Mesenchymal stem cell (in vitro differentiated cells and primary cell): Measurements from ENCODE around the gene CACNA1I.

Experiments
- DNase-seq: peaks from one replicate; pipeline ENCODE4 v3.0.0-alpha.2; 2013
- H2AFZ ChIP-seq: one replicate; pipeline ENCODE4 v1.6.1; 2013; ENCODE audit warnings: low read depth, mild to moderate bottlenecking, control low read depth, inconsistent platforms, low read length, moderate library complexity
- H2AK5ac ChIP-seq: 2 replicates; pipeline ENCODE4 v1.6.1; 2013; ENCODE audit warnings: low read length, moderate library complexity, mild to moderate bottlenecking, inconsistent platforms; ENCODE audit not compliant: severe bottlenecking
- H2BK120ac ChIP-seq: one replicate; pipeline ENCODE4 v1.6.1; 2013; ENCODE audit warnings: low read depth, mild to moderate bottlenecking, inconsistent platforms, low read length, moderate library complexity
- H2BK12ac ChIP-seq, 2 experiments: one replicate each; pipeline ENCODE4 v1.6.1; 2013; ENCODE audit warnings: inconsistent platforms in 2 of 2, low read length in 2 of 2, mild to moderate bottlenecking in 2 of 2, moderate library complexity in 2 of 2, control low read depth in 1 of 2
- H2BK15ac ChIP-seq: one replicate; pipeline ENCODE4 v1.6.1; 2013; ENCODE audit warnings: mild to moderate bottlenecking, low read depth, inconsistent platforms; ENCODE audit not compliant: poor library complexity, severe bottlenecking
- H2BK5ac ChIP-seq: 2 replicates; pipeline ENCODE4 v1.6.1; 2013; ENCODE audit warnings: low read depth, mild to moderate bottlenecking, low read length, control low read depth, inconsistent platforms; ENCODE audit not compliant: poor library complexity, severe bottlenecking
- H3K14ac ChIP-seq, 2 experiments: one replicate each; pipeline ENCODE4 v1.6.1; 2013; ENCODE audit warnings: inconsistent platforms in 2 of 2, low read length in 2 of 2, control low read depth in 1 of 2, mild to moderate bottlenecking in 1 of 2, moderate library complexity in 1 of 2
- H3K18ac ChIP-seq, 2 experiments: one replicate each; pipeline ENCODE4 v1.6.1; 2013; ENCODE audit warnings: inconsistent platforms in 2 of 2, low read length in 2 of 2, control low read depth in 1 of 2, low read depth in 1 of 2, mild to moderate bottlenecking in 1 of 2
- H3K23ac ChIP-seq, 2 experiments: one replicate each; pipeline ENCODE4 v1.6.1; 2013; ENCODE audit warnings: inconsistent platforms in 2 of 2, low read length in 2 of 2, mild to moderate bottlenecking in 2 of 2, moderate library complexity in 2 of 2, control low read depth in 1 of 2
- H3K27ac ChIP-seq: 2 replicates; pipeline ENCODE4 v1.5.1; 2013; ENCODE audit warnings: mild to moderate bottlenecking, moderate library complexity, low read length, control low read depth, inconsistent platforms; ENCODE audit not compliant: poor library complexity, severe bottlenecking
- H3K27me3 ChIP-seq, 2 experiments: 2 replicates each; pipeline versions ENCODE4 v1.6.1 to v1.7.0; 2013; ENCODE audit warnings: low read length in 2 of 2, mild to moderate bottlenecking in 2 of 2, moderate library complexity in 2 of 2, control low read depth in 1 of 2, inconsistent platforms in 1 of 2; ENCODE audit not compliant: control insufficient read depth in 1 of 2, insufficient read depth in 1 of 2
- H3K36me3 ChIP-seq, 2 experiments: 2 replicates each; pipeline versions ENCODE4 v1.6.1 to v1.7.0; 2013; ENCODE audit warnings: low read length in 2 of 2, control low read depth in 1 of 2, inconsistent platforms in 1 of 2, low read depth in 1 of 2, mild to moderate bottlenecking in 1 of 2; ENCODE audit not compliant: insufficient read depth in 2 of 2, control insufficient read depth in 1 of 2
- H3K4ac ChIP-seq, 2 experiments: one replicate each; pipeline ENCODE4 v1.6.1; 2013; ENCODE audit warnings: inconsistent platforms in 2 of 2, low read length in 2 of 2, mild to moderate bottlenecking in 2 of 2, moderate library complexity in 2 of 2, control low read depth in 1 of 2, low read depth in 1 of 2
- H3K4me1 ChIP-seq: 2 replicates; pipeline ENCODE4 v1.6.1; 2013; ENCODE audit warnings: low read depth, low read length, control low read depth; ENCODE audit not compliant: control insufficient read depth, insufficient read depth
- H3K4me2 ChIP-seq: 2 replicates; pipeline ENCODE4 v1.6.1; 2013; ENCODE audit warnings: low read length, mild to moderate bottlenecking, inconsistent platforms; ENCODE audit not compliant: poor library complexity, severe bottlenecking
- H3K4me3 ChIP-seq, 2 experiments: 2 replicates each; pipeline versions ENCODE4 v1.5.1 to v1.7.0; 2013; ENCODE audit warnings: low read length in 2 of 2, mild to moderate bottlenecking in 2 of 2, control low read depth in 1 of 2, low read depth in 1 of 2; ENCODE audit not compliant: insufficient read depth in 1 of 2
- H3K79me1 ChIP-seq: replicated peaks from 2 replicates; pipeline ENCODE4 v1.6.1; 2013; ENCODE audit warnings: mild to moderate bottlenecking, control low read depth, low read length, inconsistent platforms; ENCODE audit not compliant: poor library complexity, severe bottlenecking
- H3K9ac ChIP-seq: 2 replicates; pipeline ENCODE4 v1.7.0; 2013; ENCODE audit warnings: mild to moderate bottlenecking, low read length, moderate library complexity
- H3K9me3 ChIP-seq: 2 replicates; pipeline ENCODE4 v1.7.0; 2013; ENCODE audit warnings: mild to moderate bottlenecking, low read length; ENCODE audit not compliant: control insufficient read depth
- H4K8ac ChIP-seq: one replicate; pipeline ENCODE4 v1.6.1; 2013; ENCODE audit warnings: inconsistent platforms, mild to moderate bottlenecking, low read length, moderate library complexity
- H4K91ac ChIP-seq: one replicate; pipeline ENCODE4 v1.6.1; 2013; ENCODE audit warnings: mild to moderate bottlenecking, low read length, inconsistent platforms
- WGBS: methylation state at CpG from one replicate; pipeline ENCODE4 v1.1.7; 2013; ENCODE audit warnings: mixed read lengths; 5-methylcytosine and 5-hydroxymethylcytosine counted together

The CACNA1I gene

DNA sequence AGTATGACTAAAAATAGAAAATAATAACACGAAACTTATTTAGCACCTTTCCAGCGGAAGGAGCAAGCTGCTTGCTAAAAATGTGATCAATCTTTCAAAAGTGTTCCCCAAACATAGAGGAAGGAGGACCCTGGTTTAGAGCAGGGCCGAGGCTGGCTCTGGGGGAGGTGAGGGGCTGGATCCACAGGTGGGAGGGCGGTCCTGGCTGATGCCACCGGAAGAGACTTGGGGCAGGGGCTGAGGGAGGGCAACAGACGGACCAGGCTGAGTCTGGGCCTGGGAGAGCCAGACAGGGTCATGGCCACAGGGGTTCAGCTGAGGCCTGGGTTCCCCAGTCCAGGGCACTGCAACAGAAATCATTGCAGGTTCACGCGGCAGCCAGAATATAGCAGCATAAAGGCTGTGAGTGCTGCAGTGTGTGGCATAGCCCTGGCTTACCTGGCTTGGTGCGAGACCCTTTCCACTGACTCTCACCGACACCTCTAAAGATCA, 143.3 kb downstream of the CACNA1I start:
- Histone ChIP-seq H3K4me2 (no peak overlapping the region), H4K91ac (no peak overlapping the region), H3K14ac (no peak overlapping the region), H3K4ac (no peak overlapping the region), H3K4me1 (no peaks in the 10 kb centered on the region), H4K8ac (no peak overlapping the region), H2BK12ac (no peak overlapping the region), H3K23ac (no peak overlapping the region), H2BK5ac (no peak overlapping the region), H3K18ac (no peak overlapping the region), H2AK5ac (no peak overlapping the region), H3K4me3 (no peak overlapping the region), H3K36me3 (no peaks in the 10 kb centered on the region), H3K27me3 (peaks cover 62 to 74% of the 10 kb centered on the region in 2 experiments), H2BK15ac (no peak overlapping the region), H2BK120ac (no peak overlapping the region), H3K79me1 (no peaks in the 10 kb centered on the region), H3K9me3 (no peaks in the 10 kb centered on the region), H3K27ac (no peak overlapping the region), H2AFZ (no peak overlapping the region), H3K9ac (no peak overlapping the region)
- WGBS: 95% methylated on average over 9 of the region's 10 CpGs
- no peak for DNase-seq

GRCh38 chr22:39714321-39714720, 143.8 kb downstream of the CACNA1I start:
- Histone ChIP-seq H2BK5ac (no peak overlapping the region), H3K27ac (no peak overlapping the region), H3K4me3 (no peak overlapping the region), H4K8ac (no peak overlapping the region), H2AFZ (no peak overlapping the region), H3K4me1 (no peaks in the 10 kb centered on the region), H3K36me3 (no peaks in the 10 kb centered on the region), H3K4me2 (no peak overlapping the region), H3K18ac (no peak overlapping the region), H2BK12ac (no peak overlapping the region), H3K27me3 (peaks cover 58 to 74% of the 10 kb centered on the region in 2 experiments), H2BK15ac (no peak overlapping the region), H3K14ac (no peak overlapping the region), H3K9ac (no peak overlapping the region), H2AK5ac (no peak overlapping the region), H3K9me3 (no peaks in the 10 kb centered on the region), H3K4ac (no peak overlapping the region), H2BK120ac (no peak overlapping the region), H3K23ac (no peak overlapping the region), H3K79me1 (no peaks in the 10 kb centered on the region), H4K91ac (no peak overlapping the region)
- WGBS: 91% methylated on average over 8 of the region's 8 CpGs
- no peak for DNase-seq

DNA sequence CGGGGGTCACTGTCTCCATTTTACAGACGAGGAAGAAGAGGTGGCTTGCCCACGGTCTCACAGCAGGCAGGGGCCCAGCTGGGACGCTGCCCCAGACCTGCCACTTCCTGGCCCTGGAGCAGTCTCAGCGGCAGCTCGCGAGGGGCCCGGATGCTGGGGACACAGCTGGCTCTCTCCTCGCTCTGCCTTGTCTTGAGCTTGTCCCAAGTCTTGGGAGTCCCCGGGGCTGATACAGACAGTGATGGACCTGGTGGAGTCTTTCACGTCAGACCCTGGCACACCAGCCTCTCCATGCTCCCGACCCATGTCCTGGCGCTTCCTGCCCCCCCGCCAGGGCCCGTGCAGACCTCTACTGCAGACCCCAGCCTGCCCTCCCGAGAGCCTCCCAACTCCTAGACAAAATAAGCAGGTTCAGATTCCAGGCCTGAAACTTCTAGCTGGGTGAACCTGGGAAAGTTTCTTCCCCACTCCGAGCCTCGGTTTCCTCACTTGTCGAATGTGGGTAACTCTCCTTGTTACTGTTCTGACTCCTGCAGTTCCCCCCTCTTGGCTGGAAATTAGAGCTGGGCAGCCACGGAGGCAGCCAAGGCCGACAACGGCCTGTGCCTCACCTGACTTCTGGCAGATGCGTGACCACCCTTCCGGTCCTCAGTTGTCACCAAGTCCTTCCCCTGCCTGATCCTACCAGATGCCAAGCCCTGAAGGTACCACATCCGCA, 145.4 kb downstream of the CACNA1I start:
- no peak overlapping the region for H3K4me3 ChIP-seq
- H2BK120ac ChIP-seq: no peak overlapping the region
- no peak overlapping the region for H3K9ac ChIP-seq
- H2AFZ ChIP-seq: no peak overlapping the region
- peaks cover 2% of the 10 kb centered on the region for H3K4me1 ChIP-seq
- peak overlapping the region; percentile 57 for H4K91ac ChIP-seq
- no peak overlapping the region for H3K4me2 ChIP-seq
- H2AK5ac ChIP-seq: no peak overlapping the region
- no peak overlapping the region for H4K8ac ChIP-seq
- no peaks in the 10 kb centered on the region for H3K36me3 ChIP-seq
- 88% methylated on average over 24 of the region's 25 CpGs for WGBS
- H3K79me1 ChIP-seq: no peaks in the 10 kb centered on the region
- no peak overlapping the region for H3K23ac ChIP-seq
- H3K4ac ChIP-seq: no peak overlapping the region
- no peak overlapping the region for H2BK5ac ChIP-seq
- no peak overlapping the region for H3K27ac ChIP-seq
- H3K9me3 ChIP-seq: no peaks in the 10 kb centered on the region
- no peak overlapping the region for H3K18ac ChIP-seq
- H3K14ac ChIP-seq: peak overlapping the region in 1 of 2 experiments; percentile 51
- H2BK12ac ChIP-seq: no peak overlapping the region
- H3K27me3 ChIP-seq: peaks cover 59 to 74% of the 10 kb centered on the region in 2 experiments
- DNase-seq: no peak
- H2BK15ac ChIP-seq: no peak overlapping the region

DNA sequence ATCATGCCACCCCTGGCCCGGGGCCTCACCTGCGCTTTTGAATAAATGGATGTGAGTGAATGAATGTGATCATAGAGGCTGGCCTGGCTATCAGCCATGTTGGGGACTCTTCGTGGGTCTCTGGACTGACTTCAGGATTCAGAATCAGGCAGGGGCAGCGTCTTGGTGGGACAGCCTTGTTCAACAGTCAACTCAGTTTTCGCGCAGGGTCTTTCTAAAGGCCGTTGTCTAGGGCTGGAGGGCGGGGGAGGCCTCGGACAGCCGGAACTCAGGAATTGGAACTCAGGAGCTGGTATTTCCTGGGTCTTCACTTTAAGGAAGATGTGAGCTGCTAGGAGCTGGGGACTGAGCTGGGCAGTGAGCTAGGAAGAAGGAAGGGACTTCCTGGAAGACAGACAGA, 146.0 kb downstream of the CACNA1I start:
- Histone ChIP-seq H3K9me3 (no peaks in the 10 kb centered on the region), H2BK15ac (no peak overlapping the region), H2BK120ac (no peak overlapping the region), H3K4me3 (no peak overlapping the region), H3K4me1 (peaks cover 2% of the 10 kb centered on the region), H2AK5ac (no peak overlapping the region), H4K91ac (no peak overlapping the region), H3K79me1 (no peaks in the 10 kb centered on the region), H2BK5ac (no peak overlapping the region), H3K4ac (no peak overlapping the region), H2BK12ac (no peak overlapping the region), H3K36me3 (no peaks in the 10 kb centered on the region), H3K27ac (no peak overlapping the region), H2AFZ (no peak overlapping the region), H3K27me3 (peaks cover 60 to 73% of the 10 kb centered on the region in 2 experiments), H3K14ac (no peak overlapping the region), H3K23ac (no peak overlapping the region), H3K9ac (no peak overlapping the region), H4K8ac (no peak overlapping the region), H3K4me2 (no peak overlapping the region), H3K18ac (no peak overlapping the region)
- WGBS: 95% methylated on average over 10 of the region's 10 CpGs
- no peak for DNase-seq
